ENCODE measurements around the gene MAP3K4.

Gene MAP3K4

DNA sequence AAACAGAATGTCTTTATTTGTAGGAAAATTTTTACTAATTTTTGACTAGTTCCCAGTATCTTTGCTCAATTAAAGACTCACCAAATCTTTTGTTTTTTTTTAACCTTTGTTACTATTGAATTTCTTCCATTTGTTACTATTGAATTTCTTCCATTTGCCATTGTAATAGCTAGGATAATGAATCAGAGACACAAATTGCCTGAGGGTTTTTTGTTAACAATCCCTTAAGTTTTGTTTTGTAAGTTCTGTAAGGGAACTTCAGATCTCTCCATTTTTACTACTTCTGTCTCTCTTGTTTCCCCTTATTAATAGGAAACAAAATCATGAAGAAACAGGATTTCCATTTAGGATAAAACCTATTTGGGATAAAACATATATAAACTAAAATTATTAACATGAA is 104.3 kb downstream of the MAP3K4 start:
- TF ChIP-seq, protein P1, sequence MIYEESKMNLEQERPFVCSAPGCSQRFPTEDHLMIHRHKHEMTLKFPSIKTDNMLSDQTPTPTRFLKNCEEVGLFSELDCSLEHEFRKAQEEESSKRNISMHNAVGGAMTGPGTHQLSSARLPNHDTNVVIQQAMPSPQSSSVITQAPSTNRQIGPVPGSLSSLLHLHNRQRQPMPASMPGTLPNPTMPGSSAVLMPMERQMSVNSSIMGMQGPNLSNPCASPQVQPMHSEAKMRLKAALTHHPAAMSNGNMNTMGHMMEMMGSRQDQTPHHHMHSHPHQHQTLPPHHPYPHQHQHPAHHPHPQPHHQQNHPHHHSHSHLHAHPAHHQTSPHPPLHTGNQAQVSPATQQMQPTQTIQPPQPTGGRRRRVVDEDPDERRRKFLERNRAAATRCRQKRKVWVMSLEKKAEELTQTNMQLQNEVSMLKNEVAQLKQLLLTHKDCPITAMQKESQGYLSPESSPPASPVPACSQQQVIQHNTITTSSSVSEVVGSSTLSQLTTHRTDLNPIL (CRISPR knock-in tag; IDR thresholded peaks at IDR 0.05; ENCODE audit: low read depth) = no peak
- TF ChIP-seq ZFP30 (CRISPR knock-in tag; IDR thresholded peaks at IDR 0.05) (no peak), ZNF565 (CRISPR knock-in tag; conservative IDR thresholded peaks at IDR 0.05; ENCODE audit: low read depth) (no peak), ZC3H10 (CRISPR knock-in tag; IDR thresholded peaks at IDR 0.05) (no peak), CSDC2 (CRISPR knock-in tag; IDR thresholded peaks at IDR 0.05) (no peak)
- TF ChIP-seq, protein P2, sequence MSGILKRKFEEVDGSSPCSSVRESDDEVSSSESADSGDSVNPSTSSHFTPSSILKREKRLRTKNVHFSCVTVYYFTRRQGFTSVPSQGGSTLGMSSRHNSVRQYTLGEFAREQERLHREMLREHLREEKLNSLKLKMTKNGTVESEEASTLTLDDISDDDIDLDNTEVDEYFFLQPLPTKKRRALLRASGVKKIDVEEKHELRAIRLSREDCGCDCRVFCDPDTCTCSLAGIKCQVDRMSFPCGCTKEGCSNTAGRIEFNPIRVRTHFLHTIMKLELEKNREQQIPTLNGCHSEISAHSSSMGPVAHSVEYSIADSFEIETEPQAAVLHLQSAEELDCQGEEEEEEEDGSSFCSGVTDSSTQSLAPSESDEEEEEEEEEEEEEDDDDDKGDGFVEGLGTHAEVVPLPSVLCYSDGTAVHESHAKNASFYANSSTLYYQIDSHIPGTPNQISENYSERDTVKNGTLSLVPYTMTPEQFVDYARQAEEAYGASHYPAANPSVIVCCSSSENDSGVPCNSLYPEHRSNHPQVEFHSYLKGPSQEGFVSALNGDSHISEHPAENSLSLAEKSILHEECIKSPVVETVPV (CRISPR knock-in tag; IDR thresholded peaks at IDR 0.05) = no peak
- ATAC-seq = no peak

DNA sequence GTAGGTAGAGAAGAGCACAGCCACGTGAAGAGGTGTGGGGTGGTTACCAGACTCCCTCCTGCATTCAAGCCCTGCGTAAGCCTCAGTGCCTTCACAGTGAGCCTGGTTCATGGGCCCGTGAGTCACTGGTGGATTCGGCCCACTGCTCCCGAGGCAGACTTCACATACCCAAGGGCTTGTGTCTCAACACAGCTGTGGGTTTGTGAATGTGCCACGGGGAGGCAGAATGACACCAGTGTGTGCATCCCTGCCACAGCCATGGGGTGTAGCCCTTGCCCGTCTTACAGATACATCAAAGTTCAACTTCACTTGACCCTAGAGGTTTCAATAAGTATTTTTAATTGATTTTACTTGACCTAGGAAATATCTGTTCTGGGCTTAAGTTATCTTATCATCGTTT is 108.5 kb downstream of the MAP3K4 start:
- TF ChIP-seq ZNF565 (CRISPR knock-in tag; conservative IDR thresholded peaks at IDR 0.05; ENCODE audit: low read depth) (no peak), ZFP30 (CRISPR knock-in tag; IDR thresholded peaks at IDR 0.05) (no peak), ZNF8 (CRISPR knock-in tag; IDR thresholded peaks at IDR 0.05) (no peak), PPARA (CRISPR knock-in tag; IDR thresholded peaks at IDR 0.05; ENCODE audit: borderline replicate concordance) (no peak), TOX (CRISPR knock-in tag; IDR thresholded peaks at IDR 0.05; ENCODE audit: borderline replicate concordance) (no peak), ARNTL (CRISPR knock-in tag; IDR thresholded peaks at IDR 0.05; ENCODE audit: borderline replicate concordance, low read depth) (no peak), BACH2 (CRISPR knock-in tag; IDR thresholded peaks at IDR 0.05; ENCODE audit: borderline replicate concordance) (no peak), RARB (CRISPR knock-in tag; IDR thresholded peaks at IDR 0.05) (no peak), ISL1 (CRISPR knock-in tag; IDR thresholded peaks at IDR 0.05) (no peak), OSR1 (CRISPR knock-in tag; IDR thresholded peaks at IDR 0.05) (no peak), ZC3H10 (CRISPR knock-in tag; IDR thresholded peaks at IDR 0.05) (no peak)
- TF ChIP-seq, protein P3, sequence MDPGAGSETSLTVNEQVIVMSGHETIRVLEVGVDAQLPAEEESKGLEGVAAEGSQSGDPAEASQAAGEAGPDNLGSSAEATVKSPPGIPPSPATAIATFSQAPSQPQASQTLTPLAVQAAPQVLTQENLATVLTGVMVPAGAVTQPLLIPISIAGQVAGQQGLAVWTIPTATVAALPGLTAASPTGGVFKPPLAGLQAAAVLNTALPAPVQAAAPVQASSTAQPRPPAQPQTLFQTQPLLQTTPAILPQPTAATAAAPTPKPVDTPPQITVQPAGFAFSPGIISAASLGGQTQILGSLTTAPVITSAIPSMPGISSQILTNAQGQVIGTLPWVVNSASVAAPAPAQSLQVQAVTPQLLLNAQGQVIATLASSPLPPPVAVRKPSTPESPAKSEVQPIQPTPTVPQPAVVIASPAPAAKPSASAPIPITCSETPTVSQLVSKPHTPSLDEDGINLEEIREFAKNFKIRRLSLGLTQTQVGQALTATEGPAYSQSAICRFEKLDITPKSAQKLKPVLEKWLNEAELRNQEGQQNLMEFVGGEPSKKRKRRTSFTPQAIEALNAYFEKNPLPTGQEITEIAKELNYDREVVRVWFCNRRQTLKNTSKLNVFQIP (CRISPR knock-in tag; IDR thresholded peaks at IDR 0.05; ENCODE audit: borderline replicate concordance, low read depth) = no peak
- TF ChIP-seq, protein P2 (CRISPR knock-in tag; IDR thresholded peaks at IDR 0.05) = no peak
- TF ChIP-seq, protein P4, sequence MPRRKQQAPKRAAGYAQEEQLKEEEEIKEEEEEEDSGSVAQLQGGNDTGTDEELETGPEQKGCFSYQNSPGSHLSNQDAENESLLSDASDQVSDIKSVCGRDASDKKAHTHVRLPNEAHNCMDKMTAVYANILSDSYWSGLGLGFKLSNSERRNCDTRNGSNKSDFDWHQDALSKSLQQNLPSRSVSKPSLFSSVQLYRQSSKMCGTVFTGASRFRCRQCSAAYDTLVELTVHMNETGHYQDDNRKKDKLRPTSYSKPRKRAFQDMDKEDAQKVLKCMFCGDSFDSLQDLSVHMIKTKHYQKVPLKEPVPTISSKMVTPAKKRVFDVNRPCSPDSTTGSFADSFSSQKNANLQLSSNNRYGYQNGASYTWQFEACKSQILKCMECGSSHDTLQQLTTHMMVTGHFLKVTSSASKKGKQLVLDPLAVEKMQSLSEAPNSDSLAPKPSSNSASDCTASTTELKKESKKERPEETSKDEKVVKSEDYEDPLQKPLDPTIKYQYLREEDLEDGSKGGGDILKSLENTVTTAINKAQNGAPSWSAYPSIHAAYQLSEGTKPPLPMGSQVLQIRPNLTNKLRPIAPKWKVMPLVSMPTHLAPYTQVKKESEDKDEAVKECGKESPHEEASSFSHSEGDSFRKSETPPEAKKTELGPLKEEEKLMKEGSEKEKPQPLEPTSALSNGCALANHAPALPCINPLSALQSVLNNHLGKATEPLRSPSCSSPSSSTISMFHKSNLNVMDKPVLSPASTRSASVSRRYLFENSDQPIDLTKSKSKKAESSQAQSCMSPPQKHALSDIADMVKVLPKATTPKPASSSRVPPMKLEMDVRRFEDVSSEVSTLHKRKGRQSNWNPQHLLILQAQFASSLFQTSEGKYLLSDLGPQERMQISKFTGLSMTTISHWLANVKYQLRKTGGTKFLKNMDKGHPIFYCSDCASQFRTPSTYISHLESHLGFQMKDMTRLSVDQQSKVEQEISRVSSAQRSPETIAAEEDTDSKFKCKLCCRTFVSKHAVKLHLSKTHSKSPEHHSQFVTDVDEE (CRISPR knock-in tag; IDR thresholded peaks at IDR 0.05) = no peak
- no peak for ATAC-seq

DNA sequence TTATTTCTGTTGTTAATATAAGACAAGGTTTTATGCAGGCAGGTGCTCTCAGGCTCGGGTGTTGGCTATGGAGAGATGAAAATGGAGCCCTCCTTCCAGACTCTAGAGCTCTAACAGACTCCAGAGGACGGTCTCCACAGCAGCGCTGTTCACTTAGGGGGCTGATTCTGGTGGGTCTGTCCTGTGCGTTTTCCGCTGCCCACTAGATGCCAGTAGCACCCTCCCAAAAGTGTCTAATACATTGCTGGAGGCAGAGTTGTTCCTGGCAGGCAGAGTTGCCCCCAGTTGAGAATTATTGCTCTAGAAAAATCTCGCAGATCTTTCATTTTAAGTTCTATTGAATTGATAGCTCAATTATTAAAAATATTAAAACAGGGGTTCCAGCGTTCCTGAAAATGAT is 109.9 kb downstream of the MAP3K4 start:
- ATAC-seq = peak; percentile 65; the same call in 2 of the 3 replicates
- TF ChIP-seq, protein P3 (CRISPR knock-in tag; IDR thresholded peaks at IDR 0.05; ENCODE audit: borderline replicate concordance, low read depth) = no peak
- TF ChIP-seq OSR1 (CRISPR knock-in tag; IDR thresholded peaks at IDR 0.05) (no peak), ESRRG (CRISPR knock-in tag; IDR thresholded peaks at IDR 0.05) (no peak), ZFP30 (CRISPR knock-in tag; IDR thresholded peaks at IDR 0.05) (no peak), ZNF70 (CRISPR knock-in tag; IDR thresholded peaks at IDR 0.05) (no peak), ZNF8 (CRISPR knock-in tag; IDR thresholded peaks at IDR 0.05) (no peak), ZC3H10 (CRISPR knock-in tag; IDR thresholded peaks at IDR 0.05) (no peak), TCF4 (CRISPR knock-in tag; IDR thresholded peaks at IDR 0.05; ENCODE audit: borderline replicate concordance) (no peak), RARB (CRISPR knock-in tag; IDR thresholded peaks at IDR 0.05) (no peak), ARNTL (CRISPR knock-in tag; IDR thresholded peaks at IDR 0.05; ENCODE audit: borderline replicate concordance, low read depth) (no peak), ISL1 (CRISPR knock-in tag; IDR thresholded peaks at IDR 0.05) (no peak), PPARA (CRISPR knock-in tag; IDR thresholded peaks at IDR 0.05; ENCODE audit: borderline replicate concordance) (no peak), BACH2 (CRISPR knock-in tag; IDR thresholded peaks at IDR 0.05; ENCODE audit: borderline replicate concordance) (no peak), GLIS3 (CRISPR knock-in tag; IDR thresholded peaks at IDR 0.05) (no peak), SNAI2 (CRISPR knock-in tag; IDR thresholded peaks at IDR 0.05) (no peak), TOX (CRISPR knock-in tag; IDR thresholded peaks at IDR 0.05; ENCODE audit: borderline replicate concordance) (no peak)
- TF ChIP-seq, protein P1 (CRISPR knock-in tag; IDR thresholded peaks at IDR 0.05; ENCODE audit: low read depth) = no peak
- TF ChIP-seq, protein P4 (CRISPR knock-in tag; IDR thresholded peaks at IDR 0.05) = no peak
